ENCODE data around the gene SLC24A3.

Gene SLC24A3

GRCh38 chr20:19423900-19424620 lies 211.6 kb downstream of the SLC24A3 start:
- H3K27me3 Mint-ChIP-seq (ENCODE audit: low read depth): peaks cover 10% of the 10 kb centered on the region
- no peak overlapping the region for H3K4me3 Mint-ChIP-seq
- H3K27ac Mint-ChIP-seq: peak overlapping the region in 2 of 3 experiments; percentile 5
- peaks cover 3% of the 10 kb centered on the region for H3K36me3 Mint-ChIP-seq (ENCODE audit: low read depth)
- peaks cover 64% of the 10 kb centered on the region for H3K4me1 Mint-ChIP-seq
- H3K9me3 Mint-ChIP-seq: peaks cover 3% of the 10 kb centered on the region
- no peak for TF ChIP-seq CTCF (IDR thresholded peaks at IDR 0.05; ENCODE audit: unreplicated experiment in 3 of 3)

GRCh38 chr20:19426356-19426755 lies 213.9 kb downstream of the SLC24A3 start:
- no peak for TF ChIP-seq CTCF (IDR thresholded peaks at IDR 0.05; ENCODE audit: unreplicated experiment in 3 of 3)
- Mint-ChIP-seq H3K4me3 (peak overlapping the region in 1 of 3 experiments; percentile 6), H3K4me1 (peaks cover 74% of the 10 kb centered on the region), H3K27me3 (ENCODE audit: low read depth) (peaks cover 14% of the 10 kb centered on the region), H3K36me3 (ENCODE audit: low read depth) (peaks cover 3% of the 10 kb centered on the region), H3K27ac (peak overlapping the region in 2 of 3 experiments; percentile 2 to 19), H3K9me3 (peaks cover 1% of the 10 kb centered on the region)

- H3K27ac Mint-ChIP-seq: peak overlapping the region in 2 of 3 experiments; percentile 19 to 47
- peaks cover 75% of the 10 kb centered on the region for H3K4me1 Mint-ChIP-seq
- no peaks in the 10 kb centered on the region for H3K9me3 Mint-ChIP-seq
- H3K27me3 Mint-ChIP-seq (ENCODE audit: low read depth): peaks cover 14% of the 10 kb centered on the region
- no peaks in the 10 kb centered on the region for H3K36me3 Mint-ChIP-seq (ENCODE audit: low read depth)
- H3K4me3 Mint-ChIP-seq: no peak overlapping the region
- TF ChIP-seq CTCF (IDR thresholded peaks at IDR 0.05; ENCODE audit: unreplicated experiment in 3 of 3): no peak
Observed at GRCh38 chr20:19427480-19427879, 215.0 kb downstream of the SLC24A3 start.

- Mint-ChIP-seq H3K4me1 (peaks cover 70% of the 10 kb centered on the region), H3K4me3 (no peak overlapping the region), H3K36me3 (ENCODE audit: low read depth) (no peaks in the 10 kb centered on the region), H3K9me3 (no peaks in the 10 kb centered on the region), H3K27ac (peak overlapping the region in 2 of 3 experiments; percentile 4 to 47), H3K27me3 (ENCODE audit: low read depth) (peaks cover 14% of the 10 kb centered on the region)
- TF ChIP-seq CTCF (IDR thresholded peaks at IDR 0.05; ENCODE audit: unreplicated experiment in 3 of 3): no peak
Observed at GRCh38 chr20:19427913-19428312, 215.5 kb downstream of the SLC24A3 start.

- no peak for TF ChIP-seq CTCF (IDR thresholded peaks at IDR 0.05; ENCODE audit: unreplicated experiment in 3 of 3)
- Mint-ChIP-seq H3K36me3 (ENCODE audit: low read depth) (no peaks in the 10 kb centered on the region), H3K27ac (peak overlapping the region in 2 of 3 experiments; percentile 4 to 78), H3K4me3 (no peak overlapping the region), H3K9me3 (no peaks in the 10 kb centered on the region), H3K27me3 (ENCODE audit: low read depth) (peaks cover 14% of the 10 kb centered on the region), H3K4me1 (peaks cover 66% of the 10 kb centered on the region)
Observed at GRCh38 chr20:19428324-19428723, 215.9 kb downstream of the SLC24A3 start.

GRCh38 chr20:19429538-19429937 lies 217.1 kb downstream of the SLC24A3 start:
- H3K4me3 Mint-ChIP-seq: no peak overlapping the region
- peaks cover 19% of the 10 kb centered on the region for H3K27me3 Mint-ChIP-seq (ENCODE audit: low read depth)
- H3K36me3 Mint-ChIP-seq (ENCODE audit: low read depth): no peaks in the 10 kb centered on the region
- no peak for TF ChIP-seq CTCF (IDR thresholded peaks at IDR 0.05; ENCODE audit: unreplicated experiment in 3 of 3)
- H3K27ac Mint-ChIP-seq: peak overlapping the region; percentile 27 to 78 (median 77)
- H3K4me1 Mint-ChIP-seq: peaks cover 69% of the 10 kb centered on the region
- H3K9me3 Mint-ChIP-seq: no peaks in the 10 kb centered on the region

All from nephron (organoid).